GM19025 (cell line): ENCODE measurements around the gene GRM4.

Experiments
- ATAC-seq: cut with Tn5 transposase; IDR thresholded peaks from one replicate; pipeline ENCODE4 v1.9.1; 2021; ENCODE audit warnings: mild to moderate bottlenecking, low read depth, moderate library complexity; ENCODE audit not compliant: unreplicated experiment

The GRM4 gene

DNA sequence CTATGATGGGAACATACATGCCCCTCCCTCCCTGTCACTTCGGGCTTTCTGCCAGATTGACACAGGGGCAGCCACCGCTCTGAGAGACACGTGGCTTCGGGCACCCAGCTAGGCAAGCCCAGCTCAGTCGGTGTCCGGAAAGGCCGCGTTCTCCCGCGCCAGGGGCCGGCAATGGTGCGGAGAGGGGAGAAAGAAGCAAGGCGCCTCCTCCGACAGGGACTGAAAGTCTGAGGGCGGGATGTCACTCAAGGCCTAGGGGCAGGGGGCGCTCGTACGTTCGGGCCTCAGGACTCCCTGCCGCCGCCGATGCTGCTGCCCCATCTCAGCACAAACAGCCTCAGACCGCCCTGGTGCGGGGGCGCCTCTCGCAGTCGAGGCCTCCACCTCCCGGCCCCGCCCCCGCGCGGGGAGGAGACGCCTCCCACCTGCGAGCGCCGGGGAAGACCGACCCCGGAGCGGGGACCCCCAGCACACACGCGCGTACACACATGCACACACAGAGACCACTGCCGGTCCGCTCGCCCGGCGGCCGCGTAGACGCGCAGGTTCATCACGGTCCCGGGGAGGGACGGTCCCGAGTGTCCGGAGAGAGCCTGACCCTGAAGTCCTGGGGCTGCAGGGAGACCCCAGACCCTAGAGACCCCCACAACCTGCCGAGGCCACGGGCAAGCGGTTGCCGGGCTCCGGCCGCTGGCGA lies 1.9 kb downstream of the GRM4 start:
- ATAC-seq = no peak

DNA sequence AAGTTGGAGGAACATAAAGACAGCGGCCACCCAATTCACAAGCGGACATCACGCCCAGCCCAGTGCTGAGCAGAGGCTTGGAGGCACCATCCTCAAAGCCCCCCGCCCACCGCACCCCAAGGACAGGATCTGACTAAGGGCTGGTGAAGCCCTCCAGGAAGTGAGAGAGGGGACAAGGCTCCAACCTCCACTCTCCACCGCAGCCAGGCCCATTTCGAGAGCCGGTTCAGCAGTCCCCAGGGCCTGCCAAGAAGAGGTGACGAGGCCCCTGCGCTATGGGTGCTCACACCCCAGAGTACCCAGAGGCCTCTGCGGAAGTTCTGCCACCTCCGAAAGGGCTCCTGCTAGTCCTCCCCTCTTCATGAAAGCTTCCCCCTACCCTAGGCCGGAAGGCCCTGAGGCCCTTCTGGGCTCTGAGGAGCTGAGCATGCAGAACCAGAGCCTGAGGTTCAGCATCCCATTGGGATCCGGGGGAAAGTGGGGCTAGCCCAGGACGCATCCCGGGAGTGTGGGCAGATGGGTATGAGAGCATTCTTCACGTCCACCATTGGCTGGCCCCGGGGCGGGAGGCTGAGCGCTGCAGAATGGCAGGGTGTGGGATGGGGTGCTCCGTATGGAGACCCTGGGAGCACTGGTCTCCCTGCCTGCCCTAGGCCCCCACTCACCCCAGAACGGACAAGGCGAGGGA lies 2.5 kb downstream of the GRM4 start:
- no peak for ATAC-seq

DNA sequence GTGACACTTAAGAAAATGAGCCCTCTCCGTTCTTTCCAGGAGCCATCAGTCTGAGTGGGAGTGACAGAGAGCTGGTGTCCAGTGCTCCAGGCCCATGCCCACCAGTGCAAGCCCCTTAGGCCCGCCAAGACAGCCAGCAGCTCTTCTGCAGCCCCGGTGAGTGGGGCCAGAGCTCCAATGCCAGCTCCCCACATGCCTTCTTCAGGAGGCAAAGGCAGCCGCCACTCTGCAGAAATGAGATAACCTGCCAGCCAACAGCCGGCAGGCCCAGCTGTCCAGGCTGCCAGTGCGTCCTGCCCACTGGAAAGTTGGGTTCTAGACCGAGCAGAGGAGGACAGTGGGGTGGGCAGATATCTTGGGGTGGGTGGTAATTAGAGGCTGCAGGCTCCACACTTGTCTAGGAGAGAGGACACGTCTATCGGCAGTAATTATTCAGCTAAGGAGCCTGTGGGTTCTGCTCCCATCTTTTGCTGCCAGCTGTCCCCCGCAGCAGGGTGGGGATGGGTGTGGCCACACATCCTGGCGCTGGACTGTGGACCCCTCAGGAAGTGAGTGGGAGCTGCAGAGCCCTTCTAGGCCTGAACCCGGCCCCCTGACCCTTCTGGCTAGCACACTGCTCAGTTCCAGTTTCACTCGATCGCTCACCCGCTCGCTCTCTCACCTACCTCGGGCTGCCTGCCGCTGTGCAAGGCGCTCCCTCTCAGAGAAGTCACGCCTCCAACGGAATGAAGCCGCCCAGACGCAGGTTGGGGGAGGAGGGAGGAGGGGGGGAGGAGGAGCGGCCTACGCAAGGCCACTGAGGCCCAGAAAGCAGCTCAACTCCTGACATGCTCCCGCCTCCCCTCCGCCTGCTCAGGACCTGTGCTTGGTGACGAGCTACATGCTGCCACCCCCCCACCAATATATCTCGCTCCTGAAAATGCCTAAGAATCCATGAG lies 3.6 kb downstream of the GRM4 start:
- ATAC-seq = no peak

DNA sequence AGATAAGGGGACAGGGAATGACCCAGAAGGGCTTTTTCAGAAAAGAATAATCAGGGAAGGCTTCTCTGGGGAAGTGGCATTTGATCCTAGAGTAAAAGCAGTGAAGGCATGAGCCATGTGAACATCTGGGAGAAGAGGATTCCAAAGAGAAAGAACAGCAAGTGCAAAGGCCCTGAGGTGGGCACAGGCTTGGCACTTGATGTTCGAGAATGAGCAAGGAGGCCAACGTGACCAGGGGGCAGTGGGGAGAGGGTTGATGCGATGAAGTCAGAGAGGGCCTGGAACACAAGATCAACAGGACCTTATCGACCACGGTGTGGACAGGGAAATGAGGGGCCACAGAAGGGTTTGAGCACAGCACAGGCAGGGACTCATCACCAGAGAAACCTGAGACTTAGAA lies 5.8 kb downstream of the GRM4 start:
- ATAC-seq = no peak

DNA sequence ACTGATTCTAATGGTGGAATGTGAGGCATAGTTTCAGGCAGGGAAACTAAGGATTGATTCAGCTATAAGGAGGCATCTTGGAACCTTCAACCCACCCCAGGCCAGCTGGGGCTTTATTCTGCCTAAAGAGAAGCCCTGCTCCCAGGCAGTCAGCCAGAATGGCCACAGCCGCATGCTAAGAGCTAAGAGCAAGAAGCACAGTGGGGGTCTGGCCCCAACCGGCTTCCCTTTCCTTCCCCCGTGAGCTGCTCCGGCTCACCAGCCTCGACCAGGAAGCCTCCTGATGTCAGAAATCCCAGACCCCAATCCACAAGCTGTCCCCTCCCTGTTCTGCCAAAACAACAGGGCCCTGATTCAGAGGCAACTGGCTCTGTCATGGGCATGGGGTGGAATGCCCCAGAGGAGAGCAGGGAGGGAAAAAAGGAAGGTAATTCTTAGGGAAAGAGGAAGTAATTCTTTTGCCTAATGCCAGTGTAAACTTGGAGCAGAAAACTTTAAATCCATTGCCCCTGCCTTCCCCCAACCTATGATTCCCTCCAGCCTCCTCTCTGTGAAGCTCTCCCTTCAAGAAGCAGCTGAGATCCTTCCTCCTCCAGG lies 6.9 kb downstream of the GRM4 start:
- ATAC-seq = no peak

DNA sequence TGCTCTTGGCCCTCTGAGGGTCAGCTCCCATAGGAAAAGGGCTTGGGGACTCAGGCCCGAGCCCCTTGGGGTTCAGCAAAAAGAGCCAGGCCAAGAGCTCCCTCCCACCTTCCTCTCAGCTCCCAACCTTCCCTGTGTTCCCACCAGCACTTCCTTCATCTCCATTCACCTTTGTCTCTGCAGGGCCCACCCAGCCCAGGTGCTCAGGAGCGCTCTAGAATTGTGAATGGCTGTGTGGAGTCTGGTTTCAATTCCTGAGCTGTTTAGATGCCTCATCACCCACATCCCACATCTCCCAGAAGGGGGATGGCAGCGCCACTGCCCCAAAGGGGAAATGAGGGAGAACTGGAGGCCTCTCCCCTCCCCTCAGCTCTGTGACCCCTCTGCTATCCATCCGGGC lies 7.7 kb downstream of the GRM4 start:
- no peak for ATAC-seq

DNA sequence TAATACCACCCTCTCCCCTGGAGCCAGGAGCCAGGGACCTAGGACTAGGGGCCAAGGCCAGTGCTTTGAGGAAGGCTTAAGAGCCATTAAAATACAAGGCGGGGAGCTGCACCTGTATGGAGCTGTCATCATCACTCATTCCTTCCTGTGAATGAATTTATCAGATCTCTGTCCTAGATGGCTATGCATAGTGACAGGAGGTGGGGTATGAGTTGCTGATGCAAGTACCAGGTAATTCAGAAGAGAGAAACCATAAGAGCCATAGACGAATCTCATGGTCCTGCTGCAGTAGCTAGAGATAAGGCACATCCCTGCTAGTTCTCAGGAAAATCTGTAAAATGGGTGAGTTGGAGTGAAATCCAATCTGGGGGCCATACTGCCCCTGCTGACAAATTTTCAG lies 10.3 kb downstream of the GRM4 start:
- ATAC-seq = no peak

DNA sequence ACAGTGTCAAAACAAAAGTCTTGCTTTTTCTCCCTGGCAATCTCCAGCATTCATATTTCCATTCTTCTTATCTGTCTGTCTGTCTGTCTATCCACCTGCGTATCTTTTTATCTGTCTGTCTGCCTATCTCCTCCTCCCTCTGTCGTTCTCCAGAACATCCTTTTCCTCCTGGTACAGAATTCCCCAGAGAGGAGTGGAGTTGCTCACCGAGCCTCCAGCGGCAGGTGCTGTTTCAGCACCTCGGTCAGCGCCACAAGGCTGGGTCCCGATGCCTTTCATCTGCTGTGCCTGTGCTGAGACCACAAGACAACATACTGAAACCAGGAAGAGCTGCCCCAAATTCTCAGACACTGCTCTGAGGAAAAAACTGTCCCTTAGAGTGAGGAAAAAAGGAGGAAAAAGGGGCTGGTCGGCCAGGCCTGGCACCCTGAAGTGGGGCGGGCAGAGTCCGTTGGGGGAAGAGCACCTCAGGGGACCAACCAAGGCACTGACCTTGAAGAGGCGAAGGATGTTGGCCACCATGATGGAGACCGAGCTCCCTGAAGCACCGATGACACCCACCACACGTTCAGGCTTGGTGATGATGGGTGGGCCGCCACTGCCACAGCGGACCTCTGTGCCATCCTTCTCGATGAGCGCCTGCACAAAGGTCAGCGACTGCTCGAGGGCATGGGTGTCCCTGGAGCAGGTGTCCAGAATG lies 13.3 kb downstream of the GRM4 start:
- no peak for ATAC-seq

DNA sequence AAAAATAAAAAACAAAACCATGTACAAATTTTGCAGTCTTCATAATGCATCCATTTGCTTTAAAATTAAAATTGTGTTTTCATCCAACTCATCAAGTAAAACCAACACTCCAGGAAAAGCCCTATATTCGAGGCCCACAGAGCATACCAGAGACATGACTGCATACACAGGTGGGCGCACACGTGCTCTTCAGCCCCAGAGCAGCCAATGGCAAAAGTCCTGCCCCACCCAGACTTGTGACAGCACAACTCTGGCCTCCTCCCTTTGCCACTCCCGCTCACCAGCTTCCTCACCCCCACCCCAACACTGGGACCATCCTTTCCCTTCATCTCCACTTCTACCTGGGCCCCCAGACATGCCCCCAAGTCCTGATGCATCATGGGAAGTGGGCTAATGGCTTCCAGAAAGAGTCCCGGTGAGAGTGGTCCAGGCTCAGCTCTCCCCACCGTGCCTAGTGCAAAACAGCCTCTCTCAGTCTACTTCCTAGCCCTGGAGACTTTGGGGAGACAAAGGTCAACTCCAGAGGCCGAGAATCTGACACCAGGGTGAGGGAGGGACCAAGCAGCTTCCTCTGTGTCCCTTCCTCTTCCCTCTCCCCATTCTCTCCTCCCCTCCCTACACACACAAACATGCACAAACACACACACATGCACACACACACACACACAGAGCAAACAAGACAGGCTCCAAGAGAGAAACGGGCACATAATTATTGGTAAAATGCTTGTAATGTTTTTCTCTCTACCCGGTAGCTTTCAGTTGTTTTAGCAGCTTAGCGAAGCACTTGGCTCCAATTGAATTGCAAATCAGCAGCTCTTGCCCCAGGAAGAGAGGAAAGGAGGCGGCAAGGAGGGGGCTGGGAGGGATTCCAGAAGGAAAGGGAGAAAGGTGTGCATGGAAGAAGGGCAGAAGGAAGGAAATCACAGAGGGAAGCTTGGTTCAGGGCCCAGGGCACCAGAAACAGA lies 14.3 kb downstream of the GRM4 start:
- ATAC-seq = no peak

DNA sequence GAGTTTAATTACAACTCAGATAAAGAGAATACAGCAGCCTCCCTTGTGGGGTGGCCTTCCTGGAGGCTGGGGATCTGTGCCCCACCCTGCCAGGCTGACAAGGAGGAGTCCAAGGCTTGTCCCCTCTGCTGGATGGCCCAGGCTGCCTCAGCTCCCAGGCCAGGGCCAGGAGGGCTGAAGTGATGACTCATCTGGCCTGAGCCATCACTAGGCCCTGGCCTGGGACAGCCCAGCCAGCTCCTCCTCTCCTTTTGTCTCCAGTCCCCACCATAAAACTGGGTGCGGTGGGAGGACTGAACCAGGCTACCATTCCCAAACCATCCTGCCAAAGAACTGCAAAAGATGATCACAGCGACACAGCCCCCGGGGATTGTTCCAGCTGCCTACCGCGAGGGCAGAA lies 15.0 kb downstream of the GRM4 start:
- no peak for ATAC-seq

DNA sequence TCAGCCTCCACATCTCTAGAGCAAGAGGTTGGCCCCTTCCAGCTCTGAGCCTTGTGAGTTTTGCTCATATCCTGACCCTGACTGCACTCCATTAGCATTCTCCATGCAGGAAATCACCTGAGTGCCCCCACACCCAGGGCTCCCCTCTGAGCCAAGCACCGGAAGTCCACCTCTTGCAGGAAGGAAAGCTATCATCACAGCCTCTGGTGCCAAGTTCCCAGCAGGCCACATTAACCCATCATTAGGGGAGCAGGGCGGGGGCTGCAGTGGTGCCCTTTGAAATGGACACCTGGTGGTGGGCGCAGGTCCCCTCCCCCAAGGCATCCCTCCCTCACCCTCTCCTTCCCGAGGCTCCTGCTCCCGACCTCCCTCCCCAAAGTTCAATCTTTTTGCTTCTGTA lies 16.1 kb downstream of the GRM4 start:
- ATAC-seq = no peak

DNA sequence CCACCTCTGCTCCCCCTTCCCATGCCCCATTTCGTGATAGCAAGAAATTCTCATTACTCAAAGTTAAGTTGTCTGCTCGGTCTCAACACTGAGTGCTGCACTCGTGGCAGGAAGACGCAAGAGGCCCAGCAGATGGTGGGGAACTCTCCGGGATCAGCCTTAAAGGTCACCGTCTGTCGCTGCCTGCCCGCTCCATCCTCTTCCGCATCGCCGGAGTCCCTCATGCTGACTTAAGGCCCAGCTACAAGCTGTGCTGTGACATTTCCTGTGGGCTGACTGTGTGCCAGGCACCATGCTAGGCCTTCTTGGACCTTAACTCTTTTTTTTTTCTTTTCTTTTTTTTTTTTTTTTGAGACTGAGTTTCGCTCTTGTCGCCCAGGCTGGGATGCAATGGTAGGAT lies 17.8 kb downstream of the GRM4 start:
- ATAC-seq = no peak

DNA sequence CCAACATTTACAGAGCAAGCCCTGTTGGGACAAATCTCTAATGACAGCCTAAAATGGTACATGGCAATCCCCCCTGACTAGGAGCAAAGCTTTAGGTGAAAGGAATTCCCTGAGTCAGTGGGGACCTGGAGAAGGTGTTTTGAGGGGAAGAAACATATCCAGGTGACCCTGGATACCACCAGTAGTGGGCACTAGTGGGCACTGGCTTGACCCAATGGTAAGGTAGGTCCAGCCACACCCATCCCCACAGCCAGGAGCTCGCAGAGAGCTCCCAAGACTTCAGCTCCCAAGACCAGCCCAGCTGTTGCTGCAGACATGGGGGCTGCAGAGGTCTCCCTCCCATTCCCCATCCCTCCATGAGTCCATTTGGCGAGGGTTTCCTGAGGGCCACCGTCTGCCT lies 19.5 kb downstream of the GRM4 start:
- ATAC-seq = no peak

DNA sequence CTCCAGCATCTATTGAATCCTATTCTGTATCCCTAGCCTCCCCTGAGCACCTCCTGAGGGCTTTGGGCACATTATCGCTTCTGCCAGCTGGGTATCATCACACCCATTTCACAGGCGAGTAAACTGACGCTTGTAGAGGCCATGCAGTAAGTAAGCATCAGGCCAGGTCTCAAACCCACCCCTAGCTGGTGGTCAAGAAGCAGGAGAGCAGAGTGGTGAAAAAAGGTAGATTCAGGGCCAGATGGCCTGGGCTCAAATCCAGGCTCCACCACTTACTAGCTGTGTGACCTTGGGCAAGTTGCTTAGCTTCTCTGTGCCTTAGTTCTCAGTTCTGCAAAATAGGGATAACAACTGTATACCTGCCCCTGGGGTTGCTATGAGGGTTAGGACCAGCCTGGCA lies 19.9 kb downstream of the GRM4 start:
- no peak for ATAC-seq

DNA sequence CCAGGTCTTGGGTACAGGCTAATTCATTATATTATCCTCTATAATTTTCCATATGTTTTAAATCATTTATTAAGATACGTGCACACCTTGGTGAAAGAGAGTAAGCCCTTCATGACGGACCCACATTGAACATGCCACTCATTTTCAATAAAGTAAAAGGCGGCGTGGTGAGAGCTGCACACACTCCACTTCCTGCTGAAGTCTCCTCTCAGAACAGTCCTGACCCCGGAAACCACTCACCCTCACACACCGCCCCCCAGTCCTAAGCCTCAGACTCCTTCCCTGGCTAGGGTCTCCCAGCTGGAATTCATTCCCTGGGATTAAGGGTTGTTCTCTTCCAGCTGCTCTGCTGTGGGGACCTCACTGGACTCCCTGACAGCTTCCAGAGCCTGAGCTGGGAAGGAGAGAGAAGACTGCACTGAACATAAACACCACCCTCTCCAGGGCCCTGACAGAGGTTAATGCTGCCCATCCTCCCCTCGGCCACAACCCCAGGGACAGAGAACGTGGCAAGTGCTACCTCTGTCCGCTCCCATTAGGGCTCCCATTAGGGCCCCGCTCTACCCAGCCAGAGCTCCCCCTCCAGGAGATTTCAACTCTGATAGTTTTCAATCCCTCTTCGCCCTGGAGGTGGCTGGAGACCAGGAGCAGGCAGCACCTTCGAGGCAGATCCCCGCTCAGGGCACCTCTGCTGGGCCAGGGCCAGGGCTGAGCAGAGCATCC lies 24.8 kb downstream of the GRM4 start:
- no peak for ATAC-seq

DNA sequence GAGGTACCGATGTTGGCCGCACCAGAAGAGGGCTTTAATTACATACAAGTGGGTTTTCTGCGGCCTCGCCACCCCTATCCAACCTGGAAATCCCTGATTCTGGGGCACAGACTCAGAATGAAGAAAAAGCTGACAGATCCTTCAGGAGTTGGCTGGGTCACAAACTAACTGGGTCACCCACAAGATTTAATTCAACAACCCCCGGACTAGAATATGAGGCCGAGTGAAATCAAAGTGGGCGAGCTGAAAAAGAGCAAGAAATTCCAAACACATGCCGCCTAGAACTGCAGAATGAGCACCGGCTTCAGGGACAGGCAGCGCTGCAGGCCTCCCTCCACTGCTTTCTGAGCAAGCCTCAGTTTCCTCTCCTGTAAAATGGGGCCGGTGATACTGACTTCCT lies 30.0 kb downstream of the GRM4 start:
- no peak for ATAC-seq

DNA sequence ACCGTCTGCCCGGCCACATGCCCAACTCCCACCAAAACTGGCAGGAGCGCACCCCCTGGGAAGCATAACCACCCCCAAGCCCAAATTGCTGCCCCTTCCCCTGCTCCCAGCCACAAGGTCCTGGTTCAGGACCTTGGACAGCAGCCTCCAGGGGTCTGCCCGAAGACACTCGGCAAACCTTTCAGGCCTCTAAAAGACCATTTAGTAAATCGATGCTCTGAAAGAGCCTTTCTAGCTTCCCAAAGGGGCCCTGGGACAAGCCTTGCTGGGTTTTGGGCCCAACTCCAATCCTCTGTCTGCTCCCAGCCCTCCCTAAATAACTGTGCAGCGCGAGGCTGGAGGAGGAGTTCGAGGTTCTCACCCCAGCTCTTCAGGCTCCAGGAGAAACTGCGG lies 30.5 kb downstream of the GRM4 start:
- ATAC-seq = no peak

DNA sequence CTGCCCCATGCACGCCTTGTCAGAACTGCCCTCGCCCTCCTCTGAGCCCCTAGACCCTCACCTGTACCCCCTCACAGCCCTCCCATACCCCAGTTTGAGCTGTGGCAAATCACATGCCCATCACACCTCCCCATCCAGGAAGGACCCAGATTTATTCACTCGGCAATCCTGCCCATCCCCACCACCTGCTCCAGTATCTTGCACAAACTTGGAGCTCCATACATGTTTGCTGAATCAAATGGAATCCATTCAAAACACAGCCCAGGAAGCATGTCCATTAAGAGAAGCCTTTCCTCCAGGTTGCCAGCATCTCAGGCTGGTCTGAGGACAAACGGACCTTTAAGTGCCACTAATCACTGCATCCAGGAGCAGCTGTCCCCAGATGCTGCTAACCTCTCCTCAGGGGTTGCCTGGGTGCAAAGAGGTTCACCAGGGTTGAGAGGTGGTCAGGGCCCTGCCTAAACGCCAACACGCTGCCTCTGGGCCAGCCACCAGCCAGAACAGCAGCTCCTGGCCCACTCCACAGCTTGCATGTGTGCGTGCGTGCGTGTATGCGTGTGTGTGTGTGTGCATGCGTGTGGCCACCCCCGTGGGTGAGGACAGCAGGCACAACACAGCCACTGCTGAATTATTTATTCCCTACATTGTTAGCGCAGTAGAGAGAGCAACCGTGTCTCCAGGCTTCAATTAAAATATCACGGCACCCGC lies 31.0 kb downstream of the GRM4 start:
- no peak for ATAC-seq
